GM12801 (cell line): ENCODE data around the gene COA8.

ENCODE experiments used
- CTCF ChIP-seq: IDR thresholded peaks from one replicate; pipeline ENCODE4 v1.5.1; 2011; ENCODE audit warnings: control low read depth; ENCODE audit not compliant: insufficient read length; ENCODE audit errors: extremely low read depth

Gene COA8

GRCh38 chr14:103559766-103560165, 3.0 kb upstream of the COA8 start:
- no peak for TF ChIP-seq CTCF

GRCh38 chr14:103560691-103561090, 2.1 kb upstream of the COA8 start:
- no peak for TF ChIP-seq CTCF

- TF ChIP-seq CTCF, result no peak
These were observed 1.2 kb upstream of the COA8 start for GRCh38 chr14:103561381-103562178.

- no peak for TF ChIP-seq CTCF
These were observed 656 bp upstream of the COA8 start for GRCh38 chr14:103562179-103562428.

GRCh38 chr14:103563226-103563620, 463 bp downstream of the COA8 start:
- TF ChIP-seq CTCF, result no peak

GRCh38 chr14:103563844-103564505, 1.2 kb downstream of the COA8 start:
- TF ChIP-seq CTCF, result no peak

GRCh38 chr14:103568952-103569351, 6.2 kb downstream of the COA8 start:
- no peak for TF ChIP-seq CTCF
